ENCODE measurements around the gene APOA4. TPM values are rescaled to one million over a fixed set of nuclear protein-coding genes. Genes with fewer than 3 reads are reported as not detected.
A peak's percentile ranks its signal among the peaks of the same experiment; 100 is the strongest.

The APOA4 gene
- total RNA-seq, 1 donor from 2014 or later, result not detected

DNA sequence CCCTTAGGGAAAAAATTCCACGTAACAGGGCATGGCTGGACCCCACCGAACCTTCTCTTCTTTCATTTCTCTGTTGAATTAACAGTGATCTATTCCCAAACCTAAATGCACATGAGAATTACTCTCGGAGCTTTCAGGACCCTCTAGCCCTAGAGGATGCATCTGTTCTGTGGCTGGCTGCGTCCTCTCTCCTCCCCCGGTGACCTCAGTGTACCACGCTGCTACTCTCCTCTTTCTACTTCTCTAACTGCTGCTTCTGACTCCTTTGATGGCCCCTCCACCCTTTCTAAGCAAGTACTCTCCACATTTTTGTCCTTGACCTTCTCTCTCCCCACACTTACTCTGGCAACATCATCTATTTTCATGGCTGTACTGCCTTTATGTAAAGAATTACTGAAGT, 26.4 kb upstream of the APOA4 start:
- Mint-ChIP-seq H3K36me3 (ENCODE audit: low read depth) (peaks cover 19% of the 10 kb centered on the region), H3K27ac (ENCODE audit: unreplicated experiment) (peak overlapping the region; percentile 19), H3K9me3 (no peaks in the 10 kb centered on the region), H3K4me1 (no peaks in the 10 kb centered on the region), H3K4me3 (no peak overlapping the region), H3K27me3 (ENCODE audit: low read depth) (no peaks in the 10 kb centered on the region)
- TF ChIP-seq, protein P1, sequence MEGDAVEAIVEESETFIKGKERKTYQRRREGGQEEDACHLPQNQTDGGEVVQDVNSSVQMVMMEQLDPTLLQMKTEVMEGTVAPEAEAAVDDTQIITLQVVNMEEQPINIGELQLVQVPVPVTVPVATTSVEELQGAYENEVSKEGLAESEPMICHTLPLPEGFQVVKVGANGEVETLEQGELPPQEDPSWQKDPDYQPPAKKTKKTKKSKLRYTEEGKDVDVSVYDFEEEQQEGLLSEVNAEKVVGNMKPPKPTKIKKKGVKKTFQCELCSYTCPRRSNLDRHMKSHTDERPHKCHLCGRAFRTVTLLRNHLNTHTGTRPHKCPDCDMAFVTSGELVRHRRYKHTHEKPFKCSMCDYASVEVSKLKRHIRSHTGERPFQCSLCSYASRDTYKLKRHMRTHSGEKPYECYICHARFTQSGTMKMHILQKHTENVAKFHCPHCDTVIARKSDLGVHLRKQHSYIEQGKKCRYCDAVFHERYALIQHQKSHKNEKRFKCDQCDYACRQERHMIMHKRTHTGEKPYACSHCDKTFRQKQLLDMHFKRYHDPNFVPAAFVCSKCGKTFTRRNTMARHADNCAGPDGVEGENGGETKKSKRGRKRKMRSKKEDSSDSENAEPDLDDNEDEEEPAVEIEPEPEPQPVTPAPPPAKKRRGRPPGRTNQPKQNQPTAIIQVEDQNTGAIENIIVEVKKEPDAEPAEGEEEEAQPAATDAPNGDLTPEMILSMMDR (conservative IDR thresholded peaks at IDR 0.05), result no peak
- no peak for DNase-seq (ENCODE audit: low read depth, low spot score)

DNA sequence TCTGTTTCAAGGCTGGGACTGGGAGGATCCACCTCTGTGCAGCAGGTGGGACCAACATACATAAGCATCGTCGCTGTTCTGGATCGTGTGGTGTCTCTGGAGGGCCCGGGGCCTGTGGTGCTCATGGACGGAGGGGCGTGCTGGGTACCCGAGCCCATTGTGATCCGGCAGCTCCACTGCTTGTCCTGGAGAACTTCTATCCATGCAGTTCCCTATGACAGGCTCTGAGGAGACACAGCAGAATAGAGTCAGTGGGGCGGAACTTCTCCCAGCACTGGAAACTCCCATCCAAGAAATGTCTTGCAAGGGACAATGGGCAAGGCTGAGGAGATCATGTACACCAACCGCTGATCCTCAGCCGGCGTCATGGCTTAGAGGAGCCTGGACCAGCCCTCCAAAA, 26.0 kb upstream of the APOA4 start:
- H3K27me3 Mint-ChIP-seq (ENCODE audit: low read depth), result no peaks in the 10 kb centered on the region
- peaks cover 19% of the 10 kb centered on the region for H3K36me3 Mint-ChIP-seq (ENCODE audit: low read depth)
- no peak overlapping the region for H3K27ac Mint-ChIP-seq (ENCODE audit: unreplicated experiment)
- DNase-seq (ENCODE audit: low read depth, low spot score), result no peak
- no peaks in the 10 kb centered on the region for H3K4me1 Mint-ChIP-seq
- TF ChIP-seq, protein P1 (conservative IDR thresholded peaks at IDR 0.05), result no peak
- H3K4me3 Mint-ChIP-seq, result no peak overlapping the region
- H3K9me3 Mint-ChIP-seq, result no peaks in the 10 kb centered on the region

DNA sequence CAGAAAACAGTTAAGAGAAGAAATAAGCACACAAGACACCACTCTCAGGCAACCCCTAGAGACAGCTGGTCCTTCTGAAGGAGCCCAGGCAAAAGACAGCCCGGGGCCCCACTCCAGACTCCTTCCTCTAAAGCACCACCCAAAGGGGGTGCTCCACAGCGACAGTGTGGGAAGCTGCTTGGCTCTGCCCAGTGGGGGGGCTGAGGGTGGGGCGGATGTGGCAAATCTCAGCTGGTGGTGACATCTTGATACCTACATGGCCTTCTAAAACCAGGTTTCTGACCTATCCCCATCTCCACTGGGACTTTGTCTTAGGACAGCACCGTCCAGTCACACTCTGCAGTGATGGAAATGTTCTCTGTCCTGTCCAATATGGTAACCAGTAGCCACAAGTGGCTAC, 24.5 kb upstream of the APOA4 start:
- H3K36me3 Mint-ChIP-seq (ENCODE audit: low read depth), result peaks cover 21% of the 10 kb centered on the region
- H3K4me1 Mint-ChIP-seq, result no peaks in the 10 kb centered on the region
- no peak for DNase-seq (ENCODE audit: low read depth, low spot score)
- H3K27ac Mint-ChIP-seq (ENCODE audit: unreplicated experiment), result no peak overlapping the region
- no peaks in the 10 kb centered on the region for H3K27me3 Mint-ChIP-seq (ENCODE audit: low read depth)
- H3K4me3 Mint-ChIP-seq, result no peak overlapping the region
- TF ChIP-seq, protein P1 (conservative IDR thresholded peaks at IDR 0.05), result no peak
- no peaks in the 10 kb centered on the region for H3K9me3 Mint-ChIP-seq

DNA sequence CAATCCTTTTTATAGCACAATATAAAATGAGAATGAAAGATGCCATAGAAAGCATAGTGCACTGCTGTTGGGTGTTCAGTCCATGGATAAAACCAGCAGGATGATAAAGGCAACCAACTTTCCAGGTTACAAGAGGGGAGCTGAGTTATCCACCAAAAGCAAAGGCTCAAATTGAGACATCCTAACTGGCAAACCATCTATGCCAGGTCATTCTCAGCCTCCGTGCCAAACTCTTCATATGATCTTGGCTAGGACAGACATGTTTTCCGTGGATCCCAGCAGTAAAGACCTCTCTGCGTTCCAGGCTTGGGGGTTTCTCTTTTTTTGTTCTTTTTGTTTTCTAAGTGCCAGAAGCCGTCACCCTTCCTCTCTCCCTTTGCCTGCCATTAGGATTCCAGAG, 21.6 kb upstream of the APOA4 start:
- no peak for DNase-seq (ENCODE audit: low read depth, low spot score)
- Mint-ChIP-seq H3K27me3 (ENCODE audit: low read depth) (no peaks in the 10 kb centered on the region), H3K27ac (ENCODE audit: unreplicated experiment) (no peak overlapping the region), H3K4me1 (no peaks in the 10 kb centered on the region), H3K36me3 (ENCODE audit: low read depth) (peaks cover 18% of the 10 kb centered on the region), H3K4me3 (no peak overlapping the region), H3K9me3 (no peaks in the 10 kb centered on the region)
- TF ChIP-seq, protein P1 (conservative IDR thresholded peaks at IDR 0.05), result no peak

DNA sequence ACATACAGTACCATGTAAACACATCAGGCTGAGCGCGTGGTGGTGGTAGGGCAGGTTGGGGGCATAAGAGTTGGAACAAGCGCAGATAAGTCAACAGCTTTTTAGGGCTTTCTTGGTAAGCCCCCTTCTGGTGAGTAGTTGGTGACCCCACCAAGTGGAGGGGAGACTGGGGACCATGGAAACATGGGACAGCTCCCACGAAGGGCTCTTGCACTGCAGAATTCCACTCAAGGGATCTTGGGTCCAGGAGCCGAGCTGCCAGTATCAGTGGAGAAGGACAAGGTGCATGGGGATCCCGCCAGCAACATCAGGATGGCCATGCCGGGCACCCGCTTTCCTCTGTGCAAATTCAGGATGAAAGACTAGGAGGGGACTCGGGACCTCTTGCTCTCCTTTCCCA, 20.6 kb upstream of the APOA4 start:
- H3K27ac Mint-ChIP-seq (ENCODE audit: unreplicated experiment), result peak overlapping the region; percentile 81
- peaks cover 15% of the 10 kb centered on the region for H3K36me3 Mint-ChIP-seq (ENCODE audit: low read depth)
- H3K4me3 Mint-ChIP-seq, result no peak overlapping the region
- H3K4me1 Mint-ChIP-seq, result no peaks in the 10 kb centered on the region
- no peak for DNase-seq (ENCODE audit: low read depth, low spot score)
- no peaks in the 10 kb centered on the region for H3K9me3 Mint-ChIP-seq
- TF ChIP-seq, protein P1 (conservative IDR thresholded peaks at IDR 0.05), result no peak
- no peaks in the 10 kb centered on the region for H3K27me3 Mint-ChIP-seq (ENCODE audit: low read depth)

DNA sequence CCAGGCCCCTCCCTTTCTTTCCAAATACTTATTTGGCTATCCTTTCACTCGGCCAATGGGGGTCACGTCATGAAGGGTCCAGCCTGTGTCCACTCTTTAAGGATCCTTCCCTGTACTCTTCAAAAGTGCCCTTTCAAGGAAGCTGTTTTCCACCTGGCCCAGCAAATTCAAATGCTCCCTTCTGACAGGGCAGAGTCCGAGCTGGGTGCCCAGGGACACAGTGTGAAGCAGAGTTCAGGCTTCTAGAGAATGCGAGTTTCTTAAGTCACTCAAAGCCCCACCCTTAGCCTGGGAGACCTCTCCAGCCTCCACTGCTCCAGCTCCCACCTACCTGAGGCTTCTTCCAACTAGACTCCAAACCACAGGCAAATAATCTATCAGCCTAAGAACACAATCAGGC, 19.8 kb upstream of the APOA4 start:
- H3K27me3 Mint-ChIP-seq (ENCODE audit: low read depth), result no peaks in the 10 kb centered on the region
- peaks cover 6% of the 10 kb centered on the region for H3K4me1 Mint-ChIP-seq
- H3K27ac Mint-ChIP-seq (ENCODE audit: unreplicated experiment), result no peak overlapping the region
- no peak for DNase-seq (ENCODE audit: low read depth, low spot score)
- H3K36me3 Mint-ChIP-seq (ENCODE audit: low read depth), result peaks cover 15% of the 10 kb centered on the region
- TF ChIP-seq, protein P1 (conservative IDR thresholded peaks at IDR 0.05), result no peak
- H3K4me3 Mint-ChIP-seq, result no peak overlapping the region
- H3K9me3 Mint-ChIP-seq, result no peaks in the 10 kb centered on the region
